GM19240 (cell line): ENCODE data around the gene LRRTM2.
"Not testable (repeated sequence)": the region's sequence is repeated elsewhere in the genome, so short reads cannot be mapped to it uniquely, and the experiment has no call there.

Experiments used
- DNase-seq: peaks from one replicate; pipeline ENCODE4 v3.0.0; 2011; ENCODE audit warnings: low spot score; ENCODE audit not compliant: insufficient read length

The LRRTM2 gene

GRCh38 chr5:138840103-138840502, 35.0 kb downstream of the LRRTM2 start:
- DNase-seq, result no peak

DNA sequence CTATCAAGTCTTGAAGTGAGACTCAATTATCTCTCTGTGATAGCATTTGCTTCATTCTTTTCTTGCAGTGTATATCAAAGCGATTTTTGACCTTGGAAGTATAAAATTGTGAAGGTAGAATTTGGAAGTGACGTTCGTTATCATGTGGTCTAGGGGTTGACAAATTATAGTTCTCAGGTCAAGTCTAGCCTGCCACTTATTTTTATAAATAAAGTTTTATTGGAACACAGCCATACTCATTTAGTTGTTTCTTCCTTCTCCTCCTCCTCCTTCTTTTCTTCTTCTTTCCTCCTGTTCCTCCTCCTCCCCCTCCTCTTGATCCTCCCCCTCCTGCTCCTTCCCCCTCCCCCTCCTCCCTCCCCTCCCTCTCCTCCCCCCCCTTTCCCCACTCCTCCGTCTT, 38.0 kb downstream of the LRRTM2 start:
- DNase-seq, result no peak

DNA sequence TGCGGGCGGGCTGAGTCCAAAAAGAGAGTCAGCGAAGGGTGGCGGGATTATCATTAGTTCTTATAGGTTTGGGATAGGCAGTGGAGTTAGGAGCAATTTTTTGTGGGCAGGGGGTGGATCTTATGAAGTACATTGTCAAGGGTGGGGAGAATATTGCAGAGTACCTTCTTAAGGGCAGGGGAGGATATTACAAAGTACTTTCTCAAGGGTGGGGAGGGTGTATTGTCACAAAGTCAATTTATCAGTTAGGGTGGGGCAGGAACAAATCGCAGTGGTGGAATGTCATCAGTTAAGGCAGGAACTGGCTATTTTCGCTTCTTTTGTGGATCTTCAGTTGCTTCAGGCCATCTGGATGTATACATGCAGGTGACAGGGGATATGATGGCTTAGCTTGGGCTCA, 40.3 kb downstream of the LRRTM2 start:
- not testable (repeated sequence) for DNase-seq

GRCh38 chr5:138833726-138834480, 41.2 kb downstream of the LRRTM2 start:
- DNase-seq, result no peak

DNA sequence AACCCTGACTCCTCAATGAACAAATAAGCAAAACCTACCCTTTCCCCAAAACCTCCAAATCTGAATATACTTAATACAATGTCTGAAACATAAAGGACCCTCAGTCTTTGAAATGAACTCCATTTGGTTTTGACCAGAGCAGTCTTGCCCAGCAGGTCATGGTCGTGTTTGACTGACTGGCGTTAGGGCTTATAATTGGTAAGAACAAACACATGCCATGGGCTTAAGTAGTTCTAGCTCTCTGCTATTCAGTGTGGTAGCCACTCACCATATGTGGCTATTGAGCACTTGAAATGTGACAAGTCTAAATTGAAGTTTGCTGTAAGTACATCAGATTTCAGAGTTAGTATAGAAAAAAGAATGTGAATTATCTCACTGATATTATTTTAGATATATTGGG, 42.1 kb downstream of the LRRTM2 start:
- DNase-seq, result no peak

DNA sequence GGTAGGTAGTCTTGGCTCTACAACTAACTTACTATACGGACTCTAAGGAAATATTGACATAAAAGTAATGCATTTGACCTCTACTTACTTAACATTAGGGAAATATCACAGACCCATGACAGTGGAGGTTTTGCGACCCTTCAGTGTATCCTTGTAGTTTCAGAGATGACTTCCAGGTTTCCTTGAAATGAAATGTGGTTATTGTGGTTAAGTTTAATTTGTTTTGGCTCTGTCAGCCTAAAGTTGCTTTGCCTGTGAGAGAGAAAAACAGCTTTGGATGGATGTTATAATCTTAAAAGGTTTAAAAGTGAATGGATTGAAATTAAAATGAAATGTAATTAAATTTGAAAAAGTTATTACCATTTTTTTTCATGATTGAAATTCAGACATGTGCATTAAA, 42.9 kb downstream of the LRRTM2 start:
- no peak for DNase-seq

GRCh38 chr5:138831703-138832102, 43.4 kb downstream of the LRRTM2 start:
- DNase-seq, result no peak

DNA sequence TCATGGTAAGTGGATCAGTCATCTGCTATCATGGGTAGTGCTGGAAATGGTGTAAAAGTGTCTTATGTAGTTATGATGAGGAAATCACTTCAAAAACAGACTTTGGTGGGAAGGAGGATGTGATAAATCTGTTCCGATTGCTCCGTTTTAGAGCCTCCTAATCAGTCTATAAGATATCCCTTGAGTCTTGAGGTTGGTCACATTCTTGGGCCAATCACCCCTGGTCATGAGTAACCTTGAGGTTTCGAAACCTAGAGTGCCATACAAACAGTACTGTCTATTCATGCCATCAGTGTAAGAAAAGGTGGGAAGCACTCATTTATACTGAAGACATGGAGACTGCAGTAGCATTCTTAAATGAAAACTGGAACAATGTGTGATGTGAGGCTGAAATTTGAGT, 45.8 kb downstream of the LRRTM2 start:
- no peak for DNase-seq

GRCh38 chr5:138828556-138828955, 46.6 kb downstream of the LRRTM2 start:
- no peak for DNase-seq

- DNase-seq, result no peak
These were observed 49.9 kb downstream of the LRRTM2 start for GRCh38 chr5:138824924-138825863.

GRCh38 chr5:138824516-138824915, 50.6 kb downstream of the LRRTM2 start:
- DNase-seq, result no peak

- no peak for DNase-seq
These were observed 54.4 kb downstream of the LRRTM2 start for GRCh38 chr5:138820695-138821094.

GRCh38 chr5:138819081-138819480, 56.1 kb downstream of the LRRTM2 start:
- no peak for DNase-seq
